C1 segment of cervical spinal cord (tissue), 14 donors: ENCODE data around the gene SPCS3.
"Not testable (repeated sequence)": the region's sequence is repeated elsewhere in the genome, so short reads cannot be mapped to it uniquely, and the experiment has no call there.

Experiments
- DNase-seq, 14 donors: peaks; one replicate each; lab custom pipeline; 2025; lab: John Stamatoyannopoulos, UW

SPCS3 gene

DNA sequence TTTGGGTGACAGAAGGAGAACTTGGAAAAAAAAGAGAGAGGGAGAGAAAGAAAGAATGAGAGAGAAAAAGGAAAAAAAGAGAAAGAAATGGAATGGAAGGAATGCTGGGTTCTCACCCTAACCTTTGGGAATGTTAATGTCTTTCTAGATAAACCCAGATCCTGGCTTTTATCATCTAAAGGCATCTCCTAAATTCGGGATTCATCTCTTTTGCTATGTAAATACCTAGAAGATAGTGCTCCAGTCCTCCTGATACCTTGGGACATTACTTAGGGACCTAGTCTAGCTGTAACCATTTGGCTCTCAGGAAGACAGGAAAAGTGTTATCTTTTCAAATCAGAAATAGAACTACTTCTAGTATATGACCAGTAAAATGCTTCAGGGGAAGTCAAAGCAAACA lies 15.8 kb upstream of the SPCS3 start:
- DNase-seq, result no peak

DNA sequence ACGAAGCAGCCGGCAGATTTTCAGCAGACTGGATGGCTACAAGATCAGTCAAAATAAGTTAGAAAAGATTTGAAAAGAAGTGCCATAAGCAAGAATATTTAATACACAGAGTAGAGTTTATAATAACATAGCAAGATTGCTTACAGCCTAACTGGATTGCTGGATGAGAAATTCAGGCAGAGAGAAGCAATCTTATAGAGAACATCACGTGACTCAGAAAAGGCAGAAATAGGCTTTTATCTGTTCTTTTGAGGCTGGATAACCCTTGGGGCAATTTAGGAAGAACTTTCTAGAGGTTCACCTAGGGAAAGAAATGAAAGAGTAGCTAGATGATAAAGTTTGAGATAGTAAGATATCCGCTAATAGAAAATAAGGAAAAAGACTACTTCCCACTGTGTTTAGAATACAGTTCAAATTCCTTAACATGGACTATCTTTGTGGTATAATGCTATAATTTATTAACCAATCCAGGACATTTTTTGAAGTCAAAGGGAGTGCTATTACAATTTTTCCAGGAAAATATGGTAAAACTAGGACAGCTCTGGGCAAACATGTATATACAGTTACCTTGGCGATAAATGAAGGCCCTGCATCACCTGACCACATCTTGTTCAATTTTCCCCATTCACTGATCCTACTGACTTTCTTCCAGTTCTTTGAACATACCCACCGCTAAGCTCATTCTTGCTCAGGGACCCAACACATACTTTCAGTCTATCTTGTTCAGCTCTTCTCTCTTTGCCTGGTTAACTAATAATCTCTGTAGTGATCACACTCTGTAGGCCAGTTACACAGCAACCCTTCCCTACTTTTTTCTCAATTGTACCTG lies 12.7 kb upstream of the SPCS3 start:
- no peak for DNase-seq

DNA sequence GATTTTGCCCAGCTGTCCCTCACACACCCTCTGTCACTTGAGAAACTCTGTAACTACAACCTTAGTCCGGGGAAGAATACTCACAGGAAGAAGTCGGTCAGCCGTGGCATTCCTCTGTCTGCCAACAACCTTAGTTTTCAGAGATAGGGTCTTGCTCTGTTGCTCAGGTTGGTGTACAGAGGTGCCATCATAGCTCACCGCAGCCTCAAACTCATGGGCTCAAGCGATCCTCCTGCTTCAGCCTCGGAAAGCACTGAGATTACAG lies 12.2 kb upstream of the SPCS3 start:
- no peak for DNase-seq

DNA sequence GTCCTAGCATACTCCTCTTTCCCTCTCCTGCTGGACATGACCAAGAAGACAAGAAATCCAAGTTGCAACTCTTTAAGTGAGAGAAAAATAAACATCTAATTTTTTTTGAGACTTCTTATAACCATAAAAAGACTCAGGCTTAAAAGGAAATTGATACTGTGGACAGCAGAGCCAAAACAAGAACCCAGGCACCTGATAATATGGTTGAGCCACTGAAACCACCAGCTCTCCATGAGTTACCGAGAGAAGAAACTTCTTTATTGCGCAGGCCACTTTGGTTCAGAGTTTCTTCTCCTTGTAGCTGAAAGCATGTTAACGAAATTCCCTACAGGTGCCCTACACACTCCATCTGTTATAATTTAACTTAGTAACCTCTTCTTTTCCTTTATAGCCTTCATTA lies 11.3 kb upstream of the SPCS3 start:
- DNase-seq, result no peak

DNA sequence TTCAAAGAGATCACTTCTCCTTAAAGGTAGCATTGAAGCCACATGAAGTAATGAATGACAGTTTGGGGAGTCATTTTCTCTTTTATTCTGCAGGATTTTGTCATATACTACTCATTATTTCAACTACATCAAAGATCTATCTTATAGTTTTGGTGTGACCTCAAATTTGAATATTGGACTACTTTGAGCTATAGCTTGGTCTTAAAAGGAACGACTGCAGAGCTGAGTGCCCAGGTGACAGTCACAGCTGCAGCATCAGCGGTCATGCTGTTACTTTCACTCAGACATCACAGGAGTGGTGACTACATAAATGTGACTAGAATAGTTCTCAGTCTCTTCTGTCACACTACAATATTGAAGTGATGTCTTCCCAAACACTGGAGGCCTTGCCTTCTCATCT lies 10.7 kb upstream of the SPCS3 start:
- no peak for DNase-seq

DNA sequence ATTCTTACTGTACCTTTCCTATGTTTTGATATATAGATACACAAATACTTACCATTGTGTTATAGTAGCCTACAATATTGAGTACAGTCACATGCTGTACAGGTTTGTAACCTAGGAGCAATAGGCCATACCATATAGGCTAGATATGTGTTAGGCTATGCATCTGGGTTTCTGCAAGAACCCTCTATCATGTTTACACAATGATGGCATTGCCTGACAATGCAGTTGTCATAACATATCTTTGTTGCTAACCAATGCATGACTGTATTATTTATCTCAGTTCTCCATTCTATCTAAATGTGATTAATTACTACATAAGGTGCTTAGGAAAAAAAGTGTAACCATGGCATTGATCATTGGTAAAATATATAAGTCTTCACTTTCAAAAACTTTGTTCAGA lies 10.0 kb upstream of the SPCS3 start:
- no peak for DNase-seq

DNA sequence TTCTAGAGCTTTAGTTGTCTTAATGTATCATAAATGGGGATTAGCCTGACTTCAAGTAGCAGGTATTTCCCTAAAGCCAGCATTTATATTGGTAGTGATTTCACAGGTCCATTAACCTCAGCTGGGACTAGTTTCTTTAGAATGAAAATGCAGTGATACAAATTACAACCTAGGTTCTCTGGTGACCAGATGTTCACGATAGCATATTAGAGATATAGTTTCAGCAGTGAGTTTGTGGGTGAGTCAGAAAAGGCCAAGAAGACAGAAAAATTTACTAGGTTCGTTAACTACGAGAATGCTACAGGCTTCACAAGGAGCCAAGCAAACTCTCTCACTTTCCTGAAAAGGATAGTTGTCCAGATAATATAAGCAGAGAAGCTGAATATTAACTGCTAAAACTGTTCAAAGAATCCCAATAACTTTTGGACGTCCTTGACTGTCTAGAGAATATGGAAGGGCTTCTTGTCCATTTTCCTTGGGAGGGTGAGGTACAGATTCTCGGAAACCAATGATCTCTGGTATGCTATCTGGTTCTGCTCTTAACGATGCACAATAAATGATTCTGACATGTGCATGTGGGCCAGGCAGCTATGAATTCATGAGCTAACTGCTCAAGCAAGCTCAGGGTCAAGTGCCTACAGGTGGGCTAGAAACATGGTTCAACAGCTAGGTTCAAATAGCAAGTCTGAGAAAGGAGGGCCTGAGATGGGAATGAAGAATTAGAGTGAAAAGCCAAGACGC lies 6.0 kb upstream of the SPCS3 start:
- no peak for DNase-seq

DNA sequence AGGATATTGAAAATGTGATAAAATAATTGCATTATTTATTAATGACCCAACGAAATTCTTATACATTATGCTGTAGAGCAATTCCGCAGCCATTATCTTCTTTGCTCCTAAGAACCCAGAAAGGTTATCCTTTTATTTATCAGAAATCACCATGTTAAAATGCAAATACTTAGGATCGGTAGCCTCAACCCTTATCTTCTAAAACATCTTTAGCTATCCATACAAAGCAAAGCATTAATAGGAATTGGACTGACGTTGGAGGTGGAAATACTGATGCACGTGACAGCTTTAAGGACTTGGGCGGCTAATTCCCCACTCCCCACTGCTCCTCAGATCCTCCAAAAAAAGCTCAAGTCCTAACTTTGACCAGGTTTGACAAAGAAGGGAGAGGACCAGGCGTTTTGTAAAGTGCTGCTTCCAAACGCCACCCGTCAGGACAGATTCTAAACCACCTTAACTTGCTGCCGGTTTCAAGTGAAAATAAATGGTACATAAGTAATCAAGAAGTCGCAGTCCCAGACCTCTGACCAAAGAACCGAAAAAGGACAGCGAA lies 539 bp upstream of the SPCS3 start:
- DNase-seq, result peak in 1 of 14 donors; percentile 80

DNA sequence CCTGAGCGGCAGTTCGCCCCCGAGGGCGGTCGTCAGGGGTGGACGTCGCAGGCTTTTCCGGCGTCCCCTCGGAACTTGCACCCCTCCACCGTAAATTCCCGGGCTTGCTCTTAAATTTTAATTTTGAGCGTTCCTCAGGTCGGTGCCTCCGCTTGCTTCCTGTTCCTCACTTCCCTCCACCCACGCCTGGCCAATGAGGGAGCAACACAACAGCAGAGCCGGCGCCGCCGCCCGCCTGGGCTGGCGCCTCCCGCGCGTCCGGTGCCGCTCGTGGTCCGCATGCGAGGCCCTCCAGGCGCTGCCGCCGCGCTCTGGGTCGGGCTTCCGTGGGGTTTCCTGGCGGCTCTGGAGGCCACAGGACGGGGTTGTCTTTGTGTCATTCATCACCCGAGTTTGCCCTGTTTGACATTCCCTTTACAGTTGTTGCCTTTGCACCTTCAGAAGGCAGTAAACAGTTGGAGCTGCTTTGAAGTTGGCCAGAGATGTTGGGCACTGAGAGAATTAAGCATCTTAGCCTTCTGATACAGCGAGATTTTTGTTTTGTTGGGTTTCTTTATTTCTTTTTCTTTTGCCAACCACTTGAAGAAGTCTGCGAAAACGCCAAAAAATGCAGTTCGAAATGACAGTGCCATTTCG lies 692 bp downstream of the SPCS3 start:
- DNase-seq, result peak; percentile 16 to 84 (median 64)

DNA sequence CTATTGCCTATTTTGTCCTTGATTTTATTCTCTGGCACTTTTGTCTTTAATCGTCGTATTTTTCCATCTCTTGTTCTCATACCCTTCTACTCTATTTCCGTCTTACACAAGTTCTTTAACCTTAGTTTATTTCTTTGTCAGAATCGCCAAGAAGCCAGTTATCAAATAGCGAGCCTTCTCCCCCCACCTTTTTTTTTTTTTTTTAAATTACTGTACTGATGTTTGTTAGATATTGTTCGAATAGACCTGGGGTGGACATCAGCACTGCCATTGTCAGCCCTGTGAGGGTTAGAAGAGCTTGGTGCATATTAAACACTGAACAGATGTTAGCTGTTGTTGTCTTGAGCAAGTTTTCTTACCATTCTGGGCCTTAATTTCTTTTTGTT lies 1.2 kb downstream of the SPCS3 start:
- DNase-seq, result no peak

DNA sequence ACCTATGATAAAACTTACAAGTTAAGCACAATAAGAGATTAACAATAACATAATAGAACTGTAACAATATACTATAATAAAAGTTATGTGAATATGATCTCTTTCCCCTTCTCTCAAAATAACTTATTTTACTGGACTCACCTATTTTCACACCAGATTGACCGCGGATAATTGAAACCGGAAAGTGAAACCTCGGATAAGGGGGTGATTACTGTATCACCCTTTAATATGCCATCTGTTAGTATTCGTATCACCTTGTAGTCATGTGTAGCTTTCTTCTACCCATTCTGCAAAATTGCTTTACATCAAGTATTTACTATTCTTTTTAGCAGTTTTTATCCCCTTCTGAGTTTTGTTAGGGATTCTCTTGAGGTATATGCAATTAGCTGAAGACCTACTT lies 1.8 kb downstream of the SPCS3 start:
- no peak for DNase-seq

DNA sequence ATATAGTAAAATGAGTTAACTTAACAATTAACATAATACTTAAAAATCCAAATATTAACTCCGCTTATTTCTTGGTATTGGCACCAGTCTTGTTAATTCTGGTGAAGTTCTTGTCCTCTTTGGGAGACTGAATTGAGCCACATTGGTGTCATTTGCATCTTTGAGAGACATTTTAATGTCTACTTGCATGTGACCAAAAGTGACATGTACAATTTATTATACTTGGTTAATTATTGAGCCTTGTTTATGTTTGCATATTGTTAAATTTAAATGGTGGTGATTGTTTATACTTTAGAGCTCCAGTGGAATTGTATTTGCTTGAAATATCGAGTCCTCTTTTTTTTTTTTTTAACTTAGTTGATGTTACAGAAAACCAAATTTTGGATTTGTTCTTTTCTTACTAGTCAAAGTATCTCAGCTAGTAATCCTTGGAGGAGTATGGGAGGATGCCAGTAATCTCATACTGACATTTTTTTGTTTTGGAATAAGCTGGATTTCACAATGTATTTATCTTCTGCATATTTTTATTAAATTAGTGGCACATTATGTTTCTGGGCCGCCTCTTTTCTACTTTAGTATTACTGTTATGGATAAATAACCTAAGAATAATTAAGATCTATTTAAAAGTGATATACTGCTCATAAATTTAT lies 3.9 kb downstream of the SPCS3 start:
- DNase-seq, result no peak

DNA sequence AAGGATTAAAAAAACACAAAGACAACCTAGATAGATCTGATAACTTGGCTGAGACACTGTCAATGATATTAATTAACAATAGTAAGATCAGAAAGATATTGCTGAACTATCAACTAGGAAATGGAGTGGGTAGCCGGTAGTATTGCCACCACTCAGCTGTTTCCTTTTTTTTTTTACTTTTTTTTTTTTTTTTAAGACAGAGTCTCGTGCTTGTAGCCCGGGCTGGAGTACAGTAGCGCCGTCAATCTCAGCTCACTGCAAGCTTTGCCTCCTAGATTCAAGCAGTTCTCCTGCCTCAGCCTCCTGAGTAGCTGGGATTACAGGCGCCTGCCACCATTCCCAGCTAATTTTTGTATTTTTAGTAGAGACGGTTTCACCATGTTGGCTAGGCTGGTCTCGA lies 5.1 kb downstream of the SPCS3 start:
- not testable (repeated sequence) for DNase-seq

DNA sequence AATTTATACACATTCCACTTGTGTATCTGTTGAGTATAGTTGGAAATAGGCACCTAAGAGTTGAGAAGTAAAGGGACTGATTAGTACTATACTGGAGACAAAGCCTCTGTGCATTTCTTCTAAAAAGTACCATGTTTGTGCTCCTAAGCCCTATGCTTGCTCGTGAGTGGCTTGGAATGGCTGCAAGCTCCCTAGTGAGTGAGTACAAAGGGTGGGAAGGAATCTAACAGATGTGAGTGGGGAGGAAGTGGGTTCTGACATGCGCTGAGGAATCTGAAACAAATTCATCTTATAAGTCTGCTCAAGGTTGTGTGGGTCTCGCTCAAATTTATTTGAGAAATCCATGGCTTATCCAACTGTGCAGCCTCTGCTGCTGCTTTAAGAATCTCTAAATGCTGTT lies 13.3 kb downstream of the SPCS3 start:
- no peak for DNase-seq

DNA sequence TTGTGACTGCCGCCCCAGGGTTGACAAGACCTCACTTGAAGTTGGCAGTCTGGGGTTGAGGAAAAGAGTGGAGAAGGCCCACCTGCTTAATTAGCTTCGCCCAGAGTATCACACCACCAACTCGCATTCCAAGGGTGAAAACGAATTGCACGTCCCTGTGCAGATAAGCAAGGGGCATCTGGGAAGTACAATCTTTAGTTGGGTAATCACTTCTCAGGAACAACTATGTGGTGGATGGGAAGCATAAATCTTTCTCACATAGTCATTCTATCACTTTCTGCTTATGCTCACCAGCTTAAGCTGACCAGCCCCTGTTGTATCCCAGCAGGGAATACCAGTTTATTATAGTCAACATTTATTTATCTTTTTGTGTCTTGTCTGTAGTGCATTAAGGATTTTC lies 14.3 kb downstream of the SPCS3 start:
- no peak for DNase-seq

DNA sequence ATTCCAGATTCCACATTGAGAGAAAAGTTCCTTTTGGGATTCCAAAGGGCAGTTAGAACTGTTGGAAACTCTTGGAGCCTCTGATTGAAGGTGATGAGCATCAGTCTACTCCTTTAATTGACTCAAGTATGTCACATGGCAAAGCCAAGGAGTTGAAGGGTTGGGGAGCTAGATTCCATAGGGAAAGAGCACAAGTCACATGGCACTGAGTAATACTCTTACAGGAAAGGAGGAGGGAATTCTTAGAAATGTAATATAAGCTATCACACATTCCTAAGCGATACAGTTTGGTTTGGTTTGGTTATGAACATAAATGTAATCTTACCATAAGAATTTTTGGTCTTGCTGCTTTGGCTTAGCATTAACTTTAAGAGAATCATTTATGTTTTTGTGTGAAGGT lies 15.7 kb downstream of the SPCS3 start:
- no peak for DNase-seq

DNA sequence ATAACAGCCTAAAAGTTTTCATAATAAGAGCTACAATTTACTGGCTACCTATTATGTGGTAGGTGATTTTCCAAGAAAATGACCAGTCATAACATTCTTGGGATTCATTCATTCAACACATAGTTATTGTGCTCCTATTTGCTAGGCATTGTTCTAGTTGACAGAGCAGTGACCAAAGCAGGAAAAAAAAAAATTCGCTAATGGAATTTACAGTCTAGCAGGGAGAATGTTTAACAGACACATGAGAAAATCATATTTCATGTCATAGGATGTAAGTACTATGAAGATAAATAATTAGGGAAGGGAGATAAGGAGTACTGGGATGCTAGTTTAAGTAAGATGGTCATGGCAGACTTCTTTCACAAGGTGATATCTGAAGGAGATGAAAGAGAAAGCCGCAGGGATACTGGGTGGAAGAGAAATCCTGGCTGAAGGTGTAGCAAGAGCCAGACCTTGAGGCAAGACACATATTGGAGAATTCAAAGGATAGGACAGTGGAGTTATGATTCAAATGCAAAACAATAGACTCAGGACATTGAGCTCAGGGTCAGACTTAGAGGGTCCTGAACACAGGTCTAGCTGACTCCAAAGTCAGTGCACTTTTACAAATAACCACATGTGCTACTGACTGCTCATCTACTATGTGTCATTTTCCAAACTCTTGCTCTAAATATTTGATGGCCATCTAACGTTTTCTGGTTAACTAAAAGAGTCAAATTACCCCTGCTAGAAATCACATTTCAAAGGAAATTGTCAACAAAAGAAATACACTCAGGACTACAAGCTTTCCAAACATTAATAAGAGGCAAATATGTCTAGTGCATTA lies 20.4 kb downstream of the SPCS3 start:
- DNase-seq, result peak in 1 of 14 donors; percentile 6

DNA sequence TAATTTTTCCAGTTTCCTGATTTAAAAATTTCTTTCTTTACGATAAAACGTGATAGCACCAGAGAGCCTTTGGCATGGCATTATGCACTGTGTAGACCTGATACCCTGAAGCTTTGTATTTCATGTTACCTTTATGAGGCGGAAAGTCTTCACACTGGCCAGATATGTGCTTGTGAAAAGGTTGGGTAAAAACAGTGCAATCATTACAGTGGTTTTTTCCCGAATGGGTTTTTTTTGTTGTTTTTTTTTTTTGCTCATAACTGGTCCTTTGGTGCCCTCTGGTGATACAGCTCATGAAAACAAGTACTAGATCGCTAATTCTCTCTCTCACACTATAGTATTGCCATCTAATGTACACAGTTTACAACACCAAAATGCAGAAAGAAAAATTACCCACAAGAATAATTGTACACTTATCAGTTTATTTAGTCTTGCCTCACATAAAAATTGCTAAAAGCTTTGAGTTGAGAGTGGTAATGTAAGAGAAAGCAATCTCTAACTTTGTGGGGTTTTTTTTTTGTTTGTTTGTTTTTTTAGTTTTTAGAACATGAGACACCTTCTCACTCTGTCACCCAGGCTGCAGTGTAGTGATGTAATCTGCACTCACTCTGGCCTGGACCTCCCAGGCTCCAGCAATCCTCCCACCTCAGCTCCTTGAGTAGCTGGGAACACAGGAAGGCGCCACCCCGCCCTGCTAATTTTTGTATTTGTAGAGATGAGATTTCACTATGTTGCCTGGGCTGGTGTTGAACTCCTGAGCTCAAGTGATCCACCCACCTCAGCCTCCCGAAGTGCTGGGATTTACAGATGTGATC lies 21.3 kb downstream of the SPCS3 start:
- peak in 1 of 14 donors; percentile 31 for DNase-seq

DNA sequence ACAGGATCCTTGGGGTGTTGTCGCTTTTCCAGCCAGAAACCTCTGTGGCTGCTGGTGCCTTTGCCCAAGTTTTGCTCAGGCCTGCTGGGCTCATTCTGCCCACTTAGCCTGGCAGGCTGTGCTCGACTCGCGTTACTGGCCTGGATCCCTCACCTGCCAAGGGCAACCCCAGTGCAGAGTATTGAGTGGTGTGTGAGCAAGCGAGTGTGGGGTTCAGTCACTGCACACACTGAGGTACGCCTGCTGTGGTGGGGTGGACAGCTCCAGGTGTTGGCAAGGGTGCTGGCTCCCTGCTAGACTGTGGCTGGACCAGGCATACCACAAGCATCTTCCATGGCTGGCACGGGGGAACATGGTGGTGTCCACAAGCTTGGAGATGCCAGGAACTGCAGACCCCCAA lies 22.6 kb downstream of the SPCS3 start:
- no peak for DNase-seq

DNA sequence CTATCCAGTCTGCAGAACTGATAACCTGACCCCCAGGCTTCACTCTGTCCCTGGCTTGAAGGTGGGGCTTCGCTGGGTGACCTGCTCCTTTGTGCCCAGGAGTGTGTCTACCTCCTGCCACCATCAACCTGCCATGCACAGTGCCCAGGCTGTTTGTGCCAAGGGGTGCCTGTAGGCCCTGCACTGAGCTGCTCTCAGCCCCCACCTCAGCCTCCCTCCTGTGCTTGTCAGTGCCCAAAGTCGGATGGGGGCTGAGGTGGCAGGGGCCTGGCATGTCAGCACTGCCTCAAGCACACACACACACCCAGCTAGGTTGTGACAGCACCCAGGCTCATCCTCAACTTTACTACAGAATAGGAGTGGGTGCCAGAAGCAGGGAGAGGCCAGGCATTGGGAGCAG lies 23.5 kb downstream of the SPCS3 start:
- no peak for DNase-seq
